Hepatocyte (in vitro differentiated cells): ENCODE measurements around the gene DYRK1A.

Source experiments
- EZH2 ChIP-seq: fragments of 200-600 bp; sonication (generic); IDR thresholded peaks from 2 replicates; pipeline ENCODE4 v1.6.1; 2016; ENCODE audit warnings: antibody characterized with exemption, mild to moderate bottlenecking, borderline replicate concordance
- EZH2phosphoT487 ChIP-seq: fragments of 200-600 bp; sonication (generic); IDR thresholded peaks from one replicate; pipeline ENCODE4 v1.6.1; 2018; ENCODE audit warnings: antibody characterized with exemption, mild to moderate bottlenecking, low read depth, moderate library complexity; ENCODE audit not compliant: unreplicated experiment, severe bottlenecking
- TF ChIP-seq, protein P1 (sequence below): fragments of 200-600 bp; sonication (generic); IDR thresholded peaks from 2 replicates; pipeline ENCODE4 v1.5.1; 2016; ENCODE audit warnings: antibody characterized with exemption, mild to moderate bottlenecking; ENCODE audit not compliant: poor library complexity

DNA sequence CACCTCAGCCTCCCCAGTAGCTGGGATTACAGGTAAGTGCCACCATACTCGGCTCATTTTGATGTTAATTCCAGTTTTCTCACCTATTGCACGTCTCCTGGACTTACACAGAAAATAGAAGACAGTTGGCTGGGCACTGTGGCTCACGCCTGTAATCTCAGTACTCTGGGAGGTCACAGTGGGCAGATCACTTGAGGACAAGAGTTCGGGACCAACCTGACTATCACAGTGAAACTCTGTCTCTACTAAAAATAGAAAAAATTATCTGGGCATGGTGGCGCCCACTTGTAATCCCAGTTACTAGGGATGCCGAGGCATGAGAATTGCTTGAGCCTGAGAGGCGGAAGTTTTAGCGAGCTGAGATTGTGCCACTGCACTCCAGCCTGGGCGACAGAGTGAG, 44.1 kb downstream of the DYRK1A start:
- no peak for TF ChIP-seq EZH2
- TF ChIP-seq, protein P1, sequence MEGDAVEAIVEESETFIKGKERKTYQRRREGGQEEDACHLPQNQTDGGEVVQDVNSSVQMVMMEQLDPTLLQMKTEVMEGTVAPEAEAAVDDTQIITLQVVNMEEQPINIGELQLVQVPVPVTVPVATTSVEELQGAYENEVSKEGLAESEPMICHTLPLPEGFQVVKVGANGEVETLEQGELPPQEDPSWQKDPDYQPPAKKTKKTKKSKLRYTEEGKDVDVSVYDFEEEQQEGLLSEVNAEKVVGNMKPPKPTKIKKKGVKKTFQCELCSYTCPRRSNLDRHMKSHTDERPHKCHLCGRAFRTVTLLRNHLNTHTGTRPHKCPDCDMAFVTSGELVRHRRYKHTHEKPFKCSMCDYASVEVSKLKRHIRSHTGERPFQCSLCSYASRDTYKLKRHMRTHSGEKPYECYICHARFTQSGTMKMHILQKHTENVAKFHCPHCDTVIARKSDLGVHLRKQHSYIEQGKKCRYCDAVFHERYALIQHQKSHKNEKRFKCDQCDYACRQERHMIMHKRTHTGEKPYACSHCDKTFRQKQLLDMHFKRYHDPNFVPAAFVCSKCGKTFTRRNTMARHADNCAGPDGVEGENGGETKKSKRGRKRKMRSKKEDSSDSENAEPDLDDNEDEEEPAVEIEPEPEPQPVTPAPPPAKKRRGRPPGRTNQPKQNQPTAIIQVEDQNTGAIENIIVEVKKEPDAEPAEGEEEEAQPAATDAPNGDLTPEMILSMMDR, result no peak
- TF ChIP-seq EZH2phosphoT487, result no peak
